Activated naive CD8-positive, alpha-beta T cell treated with anti-CD3 and anti-CD28 coated beads, Interleukin-2, amount 10 ng/mL, durations not matched to agents 7 days and 5 days (primary cell): ENCODE data around the gene ATE1. TPM values are rescaled to one million over a fixed set of nuclear protein-coding genes. Genes with fewer than 3 reads are reported as not detected.

ENCODE experiments used
- ATAC-seq: fragments of 150-1000 bp; cut with Tn5 transposase; one replicate; pipeline ENCODE4 v1.10.0; 2021; ENCODE audit warnings: low read depth, moderate library complexity
- POLR2A ChIA-PET: fragments of 350-600 bp; sonication (Branson Sonifier 250); formaldehyde crosslinking; loops from one replicate; lab custom pipeline; 2021; ENCODE audit warnings: antibody characterized with exemption; lab: Charles Lee
- DNase-seq: peaks from one replicate; pipeline ENCODE4 v3.0.0; 2021
- H3K27ac Mint-ChIP-seq: one replicate; pipeline ENCODE4 v1.8.0; 2022; ENCODE audit warnings: mild to moderate bottlenecking, mixed read lengths
- H3K27me3 Mint-ChIP-seq: one replicate; pipeline ENCODE4 v1.8.0; 2022; ENCODE audit warnings: mild to moderate bottlenecking, moderate library complexity, mixed read lengths
- H3K36me3 Mint-ChIP-seq: one replicate; pipeline ENCODE4 v1.8.0; 2021; ENCODE audit warnings: mild to moderate bottlenecking, mixed read lengths
- H3K4me1 Mint-ChIP-seq: one replicate; pipeline ENCODE4 v1.8.0; 2021; ENCODE audit warnings: mixed read lengths
- H3K4me3 Mint-ChIP-seq: one replicate; pipeline ENCODE4 v1.8.0; 2022; ENCODE audit warnings: mild to moderate bottlenecking, moderate library complexity, mixed read lengths
- H3K9me3 Mint-ChIP-seq: one replicate; pipeline ENCODE4 v1.8.0; 2021; ENCODE audit warnings: mixed read lengths
- total RNA-seq, 2 experiments: library from RNA; stranded (reverse); gene quantifications; one replicate each; pipeline ENCODE4 v1.2.3, GENCODE V29; 2021

The ATE1 gene
- total RNA-seq, 2 experiments from 2014 or later, result 21.9 to 27.1 TPM

DNA sequence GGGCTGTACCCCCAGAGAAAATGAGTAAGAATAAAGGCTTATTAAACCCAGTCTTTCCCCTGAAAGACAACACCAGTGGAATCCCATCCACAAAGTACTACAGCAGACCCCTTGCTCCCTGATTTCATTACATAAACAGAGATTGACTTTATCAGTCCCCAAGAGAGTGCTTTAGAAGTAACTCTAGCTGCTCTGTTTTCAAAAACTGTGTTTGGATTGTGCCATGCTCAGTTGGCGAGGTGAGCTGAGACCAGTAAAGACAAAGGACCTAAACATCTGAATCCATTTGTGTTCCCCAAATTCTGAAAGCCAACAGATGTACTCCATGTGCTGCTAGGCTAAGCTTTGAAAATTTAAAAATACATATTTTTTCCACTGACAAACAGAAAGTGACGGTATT, 127.0 kb downstream of the ATE1 start:
- Mint-ChIP-seq H3K36me3 (peaks cover 2% of the 10 kb centered on the region), H3K4me3 (no peak overlapping the region), H3K4me1 (peaks cover 3% of the 10 kb centered on the region), H3K27me3 (no peaks in the 10 kb centered on the region), H3K9me3 (peaks cover 2% of the 10 kb centered on the region), H3K27ac (no peak overlapping the region)
- POLR2A ChIA-PET, result no interaction called here
- no peak for DNase-seq
- ATAC-seq, result no peak

GRCh38 chr10:121800146-121800545, 127.7 kb downstream of the ATE1 start:
- peaks cover 2% of the 10 kb centered on the region for H3K9me3 Mint-ChIP-seq
- H3K4me1 Mint-ChIP-seq, result peaks cover 3% of the 10 kb centered on the region
- no peak overlapping the region for H3K27ac Mint-ChIP-seq
- H3K27me3 Mint-ChIP-seq, result no peaks in the 10 kb centered on the region
- peaks cover 2% of the 10 kb centered on the region for H3K36me3 Mint-ChIP-seq
- H3K4me3 Mint-ChIP-seq, result no peak overlapping the region
- POLR2A ChIA-PET, result no interaction called here
- no peak for ATAC-seq
- no peak for DNase-seq

GRCh38 chr10:121797490-121797889, 130.3 kb downstream of the ATE1 start:
- no peak overlapping the region for H3K27ac Mint-ChIP-seq
- DNase-seq (no peak), ATAC-seq (no peak)
- no peak overlapping the region for H3K4me3 Mint-ChIP-seq
- POLR2A ChIA-PET, result no interaction called here
- peaks cover 2% of the 10 kb centered on the region for H3K36me3 Mint-ChIP-seq
- peaks cover under 1% of the 10 kb centered on the region for H3K9me3 Mint-ChIP-seq
- peaks cover 3% of the 10 kb centered on the region for H3K4me1 Mint-ChIP-seq
- no peaks in the 10 kb centered on the region for H3K27me3 Mint-ChIP-seq

DNA sequence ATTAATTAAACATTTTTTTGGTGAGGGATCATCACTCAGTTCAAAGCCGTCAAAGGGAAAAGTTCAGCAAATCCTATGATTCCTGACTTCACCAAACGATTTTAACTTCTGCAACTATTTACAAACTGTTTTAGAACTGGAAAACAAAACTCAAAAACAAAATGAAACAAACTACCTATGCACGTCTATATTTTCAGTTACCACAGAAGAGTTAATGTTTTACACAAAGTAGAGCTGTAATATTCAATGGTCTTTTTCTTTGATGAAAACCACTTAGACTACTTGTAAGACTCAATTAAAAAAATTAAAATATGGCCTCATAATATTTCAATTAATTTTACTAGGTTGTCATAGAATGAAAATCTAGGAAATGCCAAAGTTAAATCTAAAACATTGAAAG, 131.5 kb downstream of the ATE1 start:
- no peaks in the 10 kb centered on the region for H3K27me3 Mint-ChIP-seq
- no peaks in the 10 kb centered on the region for H3K9me3 Mint-ChIP-seq
- DNase-seq, result no peak
- H3K4me3 Mint-ChIP-seq, result no peak overlapping the region
- H3K4me1 Mint-ChIP-seq, result peaks cover 3% of the 10 kb centered on the region
- POLR2A ChIA-PET, result no interaction called here
- no peak overlapping the region for H3K27ac Mint-ChIP-seq
- no peak for ATAC-seq
- H3K36me3 Mint-ChIP-seq, result peaks cover 6% of the 10 kb centered on the region

GRCh38 chr10:121792198-121792597, 135.6 kb downstream of the ATE1 start:
- Mint-ChIP-seq H3K27me3 (no peaks in the 10 kb centered on the region), H3K27ac (no peak overlapping the region), H3K4me1 (no peaks in the 10 kb centered on the region), H3K36me3 (peaks cover 7% of the 10 kb centered on the region), H3K9me3 (no peaks in the 10 kb centered on the region), H3K4me3 (no peak overlapping the region)
- no peak for ATAC-seq
- no peak for DNase-seq
- POLR2A ChIA-PET, result no interaction called here

DNA sequence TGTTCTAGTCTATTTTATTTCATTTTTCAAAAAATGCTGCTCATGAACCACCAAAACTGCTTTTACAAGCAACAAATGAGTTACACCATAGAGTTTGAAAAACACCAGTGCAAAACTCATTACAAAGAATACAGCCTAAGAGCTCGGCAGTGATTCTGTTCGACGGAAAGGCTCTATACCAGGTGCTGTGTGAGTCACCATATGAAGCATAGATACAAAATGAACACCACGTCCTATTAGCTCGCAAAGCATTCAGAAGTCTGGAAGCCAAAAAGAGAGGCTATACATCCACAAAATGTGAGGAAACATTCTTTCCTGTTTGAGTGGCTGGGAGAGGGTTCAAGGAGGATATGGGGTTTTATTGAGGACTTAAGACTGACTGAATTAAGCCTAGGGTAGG, 136.1 kb downstream of the ATE1 start:
- Mint-ChIP-seq H3K27ac (no peak overlapping the region), H3K9me3 (no peaks in the 10 kb centered on the region), H3K4me3 (no peak overlapping the region), H3K27me3 (no peaks in the 10 kb centered on the region), H3K4me1 (no peaks in the 10 kb centered on the region), H3K36me3 (peaks cover 7% of the 10 kb centered on the region)
- POLR2A ChIA-PET, result no interaction called here
- no peak for ATAC-seq
- no peak for DNase-seq

DNA sequence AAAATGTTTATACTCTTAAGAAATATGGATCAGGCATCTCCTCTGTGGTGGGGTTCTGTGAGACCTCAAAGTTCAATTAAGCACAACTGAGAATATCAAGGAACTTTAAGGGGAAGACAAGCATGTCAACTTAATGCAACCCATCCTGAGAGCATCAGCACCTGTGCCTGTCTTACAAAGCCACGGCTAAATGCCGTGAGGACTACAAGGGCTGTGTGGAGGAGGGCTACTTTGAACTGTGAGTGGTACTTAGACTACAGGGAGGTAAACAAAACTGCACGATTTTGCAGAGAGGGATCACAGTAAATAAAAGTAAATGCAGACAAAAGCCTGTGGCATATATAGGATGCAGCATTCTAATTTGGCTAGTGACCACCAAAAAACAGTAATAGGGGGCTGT, 139.1 kb downstream of the ATE1 start:
- no peaks in the 10 kb centered on the region for H3K4me1 Mint-ChIP-seq

DNA sequence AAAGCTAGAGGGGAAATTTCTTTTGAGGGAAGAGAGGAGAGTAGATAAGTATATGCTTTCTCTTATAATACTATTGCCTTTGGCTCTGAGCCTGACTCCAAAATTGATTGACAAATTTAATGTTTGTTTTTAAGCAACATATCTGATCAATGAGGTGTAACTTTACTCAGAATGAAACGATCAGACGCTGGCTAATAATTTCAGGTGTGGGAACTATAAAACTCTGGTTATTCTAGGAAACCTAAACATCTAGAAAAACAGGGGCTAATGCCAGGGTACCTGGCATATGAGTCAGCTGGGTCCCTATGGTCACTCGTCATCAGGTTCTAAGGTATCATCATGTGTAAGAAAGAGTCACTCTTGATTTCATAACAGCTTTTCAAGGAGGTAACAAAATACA, 139.7 kb downstream of the ATE1 start:
- Mint-ChIP-seq H3K4me1 (no peaks in the 10 kb centered on the region), H3K36me3 (peaks cover 7% of the 10 kb centered on the region), H3K4me3 (no peak overlapping the region), H3K27me3 (no peaks in the 10 kb centered on the region), H3K9me3 (no peaks in the 10 kb centered on the region), H3K27ac (no peak overlapping the region)
- POLR2A ChIA-PET, result no interaction called here
- ATAC-seq (no peak), DNase-seq (no peak)

More for the DNA sequence above, 139.1 kb downstream of the ATE1 start:
- POLR2A ChIA-PET, result no interaction called here
- Mint-ChIP-seq H3K9me3 (no peaks in the 10 kb centered on the region), H3K27me3 (no peaks in the 10 kb centered on the region), H3K4me3 (no peak overlapping the region), H3K27ac (no peak overlapping the region), H3K36me3 (peaks cover 7% of the 10 kb centered on the region)
- ATAC-seq (no peak), DNase-seq (no peak)

- ATAC-seq (no peak), DNase-seq (no peak)
- H3K4me3 Mint-ChIP-seq, result no peak overlapping the region
- no peaks in the 10 kb centered on the region for H3K27me3 Mint-ChIP-seq
- H3K4me1 Mint-ChIP-seq, result no peaks in the 10 kb centered on the region
- POLR2A ChIA-PET, result no interaction called here
- peaks cover 8% of the 10 kb centered on the region for H3K36me3 Mint-ChIP-seq
- H3K9me3 Mint-ChIP-seq, result no peaks in the 10 kb centered on the region
- no peak overlapping the region for H3K27ac Mint-ChIP-seq
Observed at GRCh38 chr10:121787169-121787568, 140.7 kb downstream of the ATE1 start.

DNA sequence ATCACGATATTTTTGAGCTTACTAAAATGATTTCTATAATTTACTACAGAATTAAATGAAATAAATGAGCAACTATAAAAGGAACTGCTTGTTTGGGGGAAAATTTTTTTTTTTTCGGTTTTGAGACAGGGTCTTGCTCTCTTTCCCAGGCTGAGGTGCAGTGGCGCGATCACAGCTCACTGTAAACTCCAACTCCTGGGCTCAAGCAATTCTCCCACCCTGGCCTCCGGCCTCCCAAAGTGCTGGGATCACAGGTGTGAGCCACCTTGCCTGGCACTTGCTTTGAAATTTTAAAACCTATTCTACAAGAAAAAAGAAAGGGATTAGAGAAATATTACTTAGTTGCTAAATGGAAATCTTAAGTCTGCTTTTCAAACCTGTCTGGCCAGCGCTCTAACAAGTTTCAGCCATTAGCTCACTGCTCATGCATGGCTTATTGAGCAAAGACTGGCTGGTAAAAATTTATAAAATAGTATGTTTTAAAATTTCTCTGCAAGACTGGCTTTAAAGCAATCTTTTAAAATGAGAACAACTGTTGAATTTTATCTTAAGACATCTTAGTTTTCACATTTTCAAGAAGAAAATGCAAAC, 144.0 kb downstream of the ATE1 start:
- POLR2A ChIA-PET, result no interaction called here
- Mint-ChIP-seq H3K27me3 (no peaks in the 10 kb centered on the region), H3K4me3 (no peak overlapping the region), H3K9me3 (no peaks in the 10 kb centered on the region), H3K36me3 (peaks cover 2% of the 10 kb centered on the region), H3K27ac (no peak overlapping the region), H3K4me1 (no peaks in the 10 kb centered on the region)
- no peak for ATAC-seq
- DNase-seq, result no peak

GRCh38 chr10:121781101-121781500, 146.7 kb downstream of the ATE1 start:
- no peak for DNase-seq
- POLR2A ChIA-PET, result no interaction called here

GRCh38 chr10:121774813-121775212, 153.0 kb downstream of the ATE1 start:
- Mint-ChIP-seq H3K27ac (no peak overlapping the region), H3K36me3 (peaks cover 1% of the 10 kb centered on the region), H3K27me3 (no peaks in the 10 kb centered on the region), H3K4me3 (no peak overlapping the region), H3K4me1 (no peaks in the 10 kb centered on the region), H3K9me3 (no peaks in the 10 kb centered on the region)
- DNase-seq (no peak), ATAC-seq (no peak)
- POLR2A ChIA-PET, result no interaction called here

More at GRCh38 chr10:121781101-121781500, 146.7 kb downstream of the ATE1 start:
- no peak for ATAC-seq
- Mint-ChIP-seq H3K36me3 (peaks cover 2% of the 10 kb centered on the region), H3K4me1 (no peaks in the 10 kb centered on the region), H3K4me3 (no peak overlapping the region), H3K27me3 (no peaks in the 10 kb centered on the region), H3K27ac (no peak overlapping the region), H3K9me3 (no peaks in the 10 kb centered on the region)

GRCh38 chr10:121774404-121774803, 153.4 kb downstream of the ATE1 start:
- DNase-seq, result no peak

GRCh38 chr10:121772884-121773283, 154.9 kb downstream of the ATE1 start:
- DNase-seq, result no peak
- peaks cover 3% of the 10 kb centered on the region for H3K9me3 Mint-ChIP-seq
- POLR2A ChIA-PET, result no interaction called here
- H3K27me3 Mint-ChIP-seq, result no peaks in the 10 kb centered on the region
- H3K36me3 Mint-ChIP-seq, result peaks cover 4% of the 10 kb centered on the region
- H3K27ac Mint-ChIP-seq, result no peak overlapping the region
- no peaks in the 10 kb centered on the region for H3K4me1 Mint-ChIP-seq
- ATAC-seq, result no peak
- no peak overlapping the region for H3K4me3 Mint-ChIP-seq

More at GRCh38 chr10:121774404-121774803, 153.4 kb downstream of the ATE1 start:
- H3K36me3 Mint-ChIP-seq, result peaks cover 4% of the 10 kb centered on the region
- no peak overlapping the region for H3K27ac Mint-ChIP-seq
- H3K4me3 Mint-ChIP-seq, result no peak overlapping the region
- peaks cover 2% of the 10 kb centered on the region for H3K9me3 Mint-ChIP-seq
- H3K4me1 Mint-ChIP-seq, result no peaks in the 10 kb centered on the region
- POLR2A ChIA-PET, result no interaction called here
- no peaks in the 10 kb centered on the region for H3K27me3 Mint-ChIP-seq
- no peak for ATAC-seq
